GM12878 (cell line): ENCODE measurements around the gene PHF21B.

ENCODE experiments used
- BACH1 ChIP-seq: fragments of 450-650 bp; IDR thresholded peaks from 2 replicates; pipeline ENCODE4 v1.6.1; 2017; ENCODE audit warnings: mild to moderate bottlenecking, borderline replicate concordance
- BCL11A ChIP-seq: IDR thresholded peaks from 2 replicates; pipeline ENCODE4 v1.6.1; 2011; ENCODE audit warnings: low read depth, low read length
- BRCA1 ChIP-seq: IDR thresholded peaks from 2 replicates; pipeline ENCODE4 v1.6.1; 2011; ENCODE audit warnings: low read depth, low read length, improper control_type of control experiment
- CHD1 ChIP-seq: IDR thresholded peaks from 2 replicates; pipeline ENCODE4 v1.6.1; 2012; ENCODE audit warnings: low read depth, low read length, improper control_type of control experiment
- RFX5 ChIP-seq: IDR thresholded peaks from 2 replicates; pipeline ENCODE4 v1.6.1; 2011; ENCODE audit warnings: low read depth, low read length, improper control_type of control experiment
- SPI1 ChIP-seq: IDR thresholded peaks from 2 replicates; pipeline ENCODE4 v1.6.1; 2011; ENCODE audit warnings: low read depth, mild to moderate bottlenecking, low read length, moderate library complexity, borderline replicate concordance; ENCODE audit not compliant: insufficient read depth
- ZNF384 ChIP-seq: IDR thresholded peaks from 2 replicates; pipeline ENCODE4 v1.6.1; 2012; ENCODE audit warnings: low read depth, mild to moderate bottlenecking, low read length, improper control_type of control experiment, borderline replicate concordance
- TF ChIP-seq, protein P1 (sequence below), 3 experiments: IDR thresholded peaks in 2 of 3; conservative IDR thresholded peaks in 1 of 3; 2 replicates each; pipeline ENCODE4 v1.5.1; 2011; ENCODE audit warnings: low read depth in 3 of 3, low read length in 3 of 3, mild to moderate bottlenecking in 3 of 3, control low read depth in 2 of 3, moderate library complexity in 2 of 3, inconsistent platforms in 1 of 3, mixed read lengths in 1 of 3; ENCODE audit not compliant: control insufficient read depth in 2 of 3, insufficient read depth in 1 of 3; ENCODE audit errors: extremely low read depth in 1 of 3
- TF ChIP-seq, protein P2 (sequence below): IDR thresholded peaks from 2 replicates; pipeline ENCODE4 v1.6.1; 2012; ENCODE audit warnings: low read depth, low read length, improper control_type of control experiment

DNA sequence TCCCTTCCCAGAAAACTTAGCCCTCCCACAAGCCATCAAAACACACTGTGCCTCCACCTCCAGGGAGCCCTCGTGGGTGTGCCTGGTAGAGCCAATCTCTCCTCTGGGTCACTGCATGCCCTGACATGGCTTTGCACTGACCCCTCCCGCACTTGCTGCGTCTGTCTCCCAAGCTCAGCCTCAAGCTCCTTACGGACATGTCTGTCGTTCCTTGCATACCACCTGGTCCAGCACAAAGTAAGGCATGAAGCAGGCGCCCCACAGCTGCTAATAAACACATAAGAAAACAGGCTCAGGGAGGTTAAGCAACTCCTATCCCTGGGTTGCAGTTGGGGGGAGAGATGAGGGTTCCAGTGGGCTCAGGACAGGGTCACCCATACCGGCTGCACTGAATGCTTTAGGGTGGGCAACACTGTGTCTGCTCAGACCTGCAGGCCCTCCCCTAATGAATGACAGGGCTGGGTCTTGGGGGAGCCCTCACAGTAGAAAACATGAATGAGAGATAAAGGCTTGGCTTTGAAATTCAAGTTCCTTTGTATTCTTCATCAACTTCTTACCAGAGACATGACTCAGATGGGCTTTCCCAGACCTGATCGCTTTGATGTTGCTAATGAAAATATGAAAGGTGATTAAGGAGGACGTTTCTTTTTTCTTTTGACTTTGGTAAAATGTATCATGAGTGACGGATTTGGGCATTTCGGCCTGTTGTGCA lies 38.0 kb downstream of the PHF21B start:
- TF ChIP-seq, protein P1, sequence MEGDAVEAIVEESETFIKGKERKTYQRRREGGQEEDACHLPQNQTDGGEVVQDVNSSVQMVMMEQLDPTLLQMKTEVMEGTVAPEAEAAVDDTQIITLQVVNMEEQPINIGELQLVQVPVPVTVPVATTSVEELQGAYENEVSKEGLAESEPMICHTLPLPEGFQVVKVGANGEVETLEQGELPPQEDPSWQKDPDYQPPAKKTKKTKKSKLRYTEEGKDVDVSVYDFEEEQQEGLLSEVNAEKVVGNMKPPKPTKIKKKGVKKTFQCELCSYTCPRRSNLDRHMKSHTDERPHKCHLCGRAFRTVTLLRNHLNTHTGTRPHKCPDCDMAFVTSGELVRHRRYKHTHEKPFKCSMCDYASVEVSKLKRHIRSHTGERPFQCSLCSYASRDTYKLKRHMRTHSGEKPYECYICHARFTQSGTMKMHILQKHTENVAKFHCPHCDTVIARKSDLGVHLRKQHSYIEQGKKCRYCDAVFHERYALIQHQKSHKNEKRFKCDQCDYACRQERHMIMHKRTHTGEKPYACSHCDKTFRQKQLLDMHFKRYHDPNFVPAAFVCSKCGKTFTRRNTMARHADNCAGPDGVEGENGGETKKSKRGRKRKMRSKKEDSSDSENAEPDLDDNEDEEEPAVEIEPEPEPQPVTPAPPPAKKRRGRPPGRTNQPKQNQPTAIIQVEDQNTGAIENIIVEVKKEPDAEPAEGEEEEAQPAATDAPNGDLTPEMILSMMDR (IDR thresholded peaks at IDR 0.05 in 2 of 3, conservative IDR thresholded peaks at IDR 0.05 in 1 of 3; ENCODE audit: control insufficient read depth in 2 of 3, extremely low read depth in 1 of 3, insufficient read depth in 1 of 3, low read depth in 3 of 3, low read length in 3 of 3): no peak
- TF ChIP-seq SPI1 (no peak), BCL11A (no peak), CHD1 (no peak), BACH1 (no peak), BRCA1 (no peak), ZNF384 (no peak), RFX5 (no peak)
- TF ChIP-seq, protein P2, sequence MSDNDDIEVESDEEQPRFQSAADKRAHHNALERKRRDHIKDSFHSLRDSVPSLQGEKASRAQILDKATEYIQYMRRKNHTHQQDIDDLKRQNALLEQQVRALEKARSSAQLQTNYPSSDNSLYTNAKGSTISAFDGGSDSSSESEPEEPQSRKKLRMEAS: no peak
